Neural progenitor cell (in vitro differentiated cells): ENCODE measurements around the gene BUD23.

ENCODE experiments used
- EZH2 ChIP-seq: fragments of 200-600 bp; sonication (generic); IDR thresholded peaks from 2 replicates; pipeline ENCODE4 v1.6.1; 2017; ENCODE audit warnings: antibody characterized with exemption, mild to moderate bottlenecking, moderate library complexity
- EZH2phosphoT487 ChIP-seq: fragments of 200-600 bp; sonication (generic); IDR thresholded peaks from 2 replicates; pipeline ENCODE4 v1.6.1; 2017; ENCODE audit warnings: antibody characterized with exemption
- TF ChIP-seq, protein P1 (sequence below): fragments of 200-600 bp; sonication (generic); IDR thresholded peaks from 2 replicates; pipeline ENCODE4 v1.5.1; 2017; ENCODE audit warnings: antibody characterized with exemption, mild to moderate bottlenecking

DNA sequence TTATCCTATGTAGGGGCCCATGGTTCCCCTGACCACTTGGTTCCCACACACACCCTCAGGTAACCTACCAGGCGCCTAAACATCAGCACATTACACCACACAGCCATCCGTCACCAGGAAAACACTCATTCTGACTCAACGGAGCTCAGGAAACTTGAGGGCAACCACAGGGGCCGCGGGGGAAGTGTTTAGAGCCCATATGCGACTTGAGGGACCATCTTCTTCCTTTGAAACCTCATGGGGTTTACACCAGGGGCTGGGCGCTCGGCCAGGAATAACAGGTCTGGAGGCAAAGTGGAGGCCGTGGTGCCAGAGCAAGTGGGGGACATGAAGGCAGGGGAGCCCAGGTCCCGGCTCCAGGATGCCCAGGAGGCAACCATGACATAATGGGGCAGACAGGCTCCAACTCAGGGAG, 34.6 kb downstream of the BUD23 start:
- TF ChIP-seq, protein P1, sequence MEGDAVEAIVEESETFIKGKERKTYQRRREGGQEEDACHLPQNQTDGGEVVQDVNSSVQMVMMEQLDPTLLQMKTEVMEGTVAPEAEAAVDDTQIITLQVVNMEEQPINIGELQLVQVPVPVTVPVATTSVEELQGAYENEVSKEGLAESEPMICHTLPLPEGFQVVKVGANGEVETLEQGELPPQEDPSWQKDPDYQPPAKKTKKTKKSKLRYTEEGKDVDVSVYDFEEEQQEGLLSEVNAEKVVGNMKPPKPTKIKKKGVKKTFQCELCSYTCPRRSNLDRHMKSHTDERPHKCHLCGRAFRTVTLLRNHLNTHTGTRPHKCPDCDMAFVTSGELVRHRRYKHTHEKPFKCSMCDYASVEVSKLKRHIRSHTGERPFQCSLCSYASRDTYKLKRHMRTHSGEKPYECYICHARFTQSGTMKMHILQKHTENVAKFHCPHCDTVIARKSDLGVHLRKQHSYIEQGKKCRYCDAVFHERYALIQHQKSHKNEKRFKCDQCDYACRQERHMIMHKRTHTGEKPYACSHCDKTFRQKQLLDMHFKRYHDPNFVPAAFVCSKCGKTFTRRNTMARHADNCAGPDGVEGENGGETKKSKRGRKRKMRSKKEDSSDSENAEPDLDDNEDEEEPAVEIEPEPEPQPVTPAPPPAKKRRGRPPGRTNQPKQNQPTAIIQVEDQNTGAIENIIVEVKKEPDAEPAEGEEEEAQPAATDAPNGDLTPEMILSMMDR, result no peak
- TF ChIP-seq EZH2 (no peak), EZH2phosphoT487 (no peak)
